Measurements from ENCODE around the gene NSD1. TPM values are rescaled to one million over a fixed set of nuclear protein-coding genes. Genes with fewer than 3 reads are reported as not detected.

The NSD1 gene
- total RNA-seq, 4 donors from 2014 or later = 25.4 to 32.7 (median 29.0) TPM

GRCh38 chr5:177313561-177314259, 180.1 kb downstream of the NSD1 start:
- DNase-seq (no peak), ATAC-seq (no peak)
- in situ Hi-C loops (cut with MboI; ENCODE audit: low sequenced_read_pairs in 4 of 4) = no loop called here
- intact Hi-C loops (cut with DNase I; ENCODE audit: low total_unique reads) = loop anchor here (5.0 kb wide), 2 partner anchors 54 to 144 kb away; no protein-coding TSS in a partner anchor
- Histone ChIP-seq H3K4me1 (peaks cover 25 to 26% of the 10 kb centered on the region in 2 donors), H3K27ac (no peak overlapping the region), H3K9me3 (no peaks in the 10 kb centered on the region), H3K27me3 (no peaks in the 10 kb centered on the region), H3K4me3 (no peak overlapping the region), H3K36me3 (no peaks in the 10 kb centered on the region)
- TF ChIP-seq CTCF (IDR thresholded peaks at IDR 0.05 in 4 of 5, conservative IDR thresholded peaks at IDR 0.05 in 1 of 5) (no peak), POLR2A (IDR thresholded peaks at IDR 0.05) (no peak)

- intact Hi-C loops (cut with DNase I; ENCODE audit: low total_unique reads) (loop anchor here (5.0 kb wide), 2 partner anchors 53 to 143 kb away; no protein-coding TSS in a partner anchor), in situ Hi-C loops (cut with MboI; ENCODE audit: low sequenced_read_pairs in 4 of 4) (no loop called here)
- Histone ChIP-seq H3K4me3 (no peak overlapping the region), H3K36me3 (no peaks in the 10 kb centered on the region), H3K4me1 (peaks cover 17 to 18% of the 10 kb centered on the region in 2 donors), H3K9me3 (no peaks in the 10 kb centered on the region), H3K27me3 (no peaks in the 10 kb centered on the region), H3K27ac (no peak overlapping the region)
- no peak for DNase-seq
- TF ChIP-seq CTCF (IDR thresholded peaks at IDR 0.05 in 4 of 5, conservative IDR thresholded peaks at IDR 0.05 in 1 of 5) (no peak), POLR2A (IDR thresholded peaks at IDR 0.05) (no peak)
- ATAC-seq = no peak
These were observed 181.1 kb downstream of the NSD1 start for GRCh38 chr5:177314376-177315342.

- Histone ChIP-seq H3K36me3 (no peaks in the 10 kb centered on the region), H3K27me3 (no peaks in the 10 kb centered on the region), H3K4me3 (no peak overlapping the region), H3K9me3 (no peaks in the 10 kb centered on the region), H3K27ac (no peak overlapping the region), H3K4me1 (peaks cover 15 to 18% of the 10 kb centered on the region in 2 donors)
- in situ Hi-C loops (cut with MboI; ENCODE audit: low sequenced_read_pairs in 4 of 4) (no loop called here), intact Hi-C loops (cut with DNase I; ENCODE audit: low total_unique reads) (no loop called here)
- DNase-seq = no peak
- ATAC-seq = no peak
- TF ChIP-seq POLR2A (IDR thresholded peaks at IDR 0.05) = no peak
- TF ChIP-seq CTCF (IDR thresholded peaks at IDR 0.05 in 4 of 5, conservative IDR thresholded peaks at IDR 0.05 in 1 of 5) = no peak
These were observed 181.8 kb downstream of the NSD1 start for GRCh38 chr5:177315411-177315810.

- Histone ChIP-seq H3K27ac (no peak overlapping the region), H3K27me3 (no peaks in the 10 kb centered on the region), H3K4me3 (no peak overlapping the region), H3K36me3 (no peaks in the 10 kb centered on the region), H3K4me1 (peaks cover 11 to 16% of the 10 kb centered on the region in 2 donors), H3K9me3 (no peaks in the 10 kb centered on the region)
- in situ Hi-C loops (cut with MboI; ENCODE audit: low sequenced_read_pairs in 4 of 4) = no loop called here
- TF ChIP-seq CTCF (IDR thresholded peaks at IDR 0.05 in 4 of 5, conservative IDR thresholded peaks at IDR 0.05 in 1 of 5) = no peak
- TF ChIP-seq POLR2A (IDR thresholded peaks at IDR 0.05) = no peak
- intact Hi-C loops (cut with DNase I; ENCODE audit: low total_unique reads) = no loop called here
- DNase-seq (no peak), ATAC-seq (no peak)
These were observed 182.4 kb downstream of the NSD1 start for GRCh38 chr5:177316005-177316404.

All from gastrocnemius medialis (tissue), 4 donors.